ENCODE data around the gene RAC2.

- TF ChIP-seq CTCF (IDR thresholded peaks at IDR 0.05; ENCODE audit: low read length) = no peak
- no peak for TF ChIP-seq EZH2phosphoT487 (IDR thresholded peaks at IDR 0.05; ENCODE audit: low read length)
These were observed 65.0 kb downstream of the RAC2 start for GRCh38 chr22:37179126-37179470.

Data from MM.1S (cell line).